ENCODE results near the gene PTOV1. TPM values are rescaled to one million over a fixed set of nuclear protein-coding genes. Genes with fewer than 3 reads are reported as not detected.

Gene PTOV1
- total and polyA plus RNA-seq, 4 donors = 62.9 to 115 (median 89.4) TPM

DNA sequence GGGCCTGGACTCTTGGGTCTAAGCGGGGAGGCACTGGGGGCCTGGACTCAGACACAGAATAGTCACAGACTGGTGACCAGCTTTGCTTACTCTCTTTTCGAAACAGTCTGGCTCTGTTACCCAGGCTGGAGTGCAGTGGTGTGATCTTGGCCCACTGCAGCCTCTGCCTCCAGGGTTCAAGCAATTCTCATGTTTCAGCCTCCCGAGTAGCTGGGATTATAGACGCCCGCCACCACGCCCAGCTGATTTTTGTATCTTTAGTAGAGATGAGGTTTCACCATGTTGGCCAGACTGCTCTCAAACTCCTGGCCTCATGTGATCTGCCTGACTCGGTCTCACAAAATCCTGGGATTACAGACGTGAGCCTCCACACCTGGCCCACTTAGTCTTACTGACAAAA lies 21.8 kb upstream of the PTOV1 start:
- 95 to 96% methylated on average over 8 of the region's 8 CpGs for WGBS, 2 donors
- TF ChIP-seq, protein P1, sequence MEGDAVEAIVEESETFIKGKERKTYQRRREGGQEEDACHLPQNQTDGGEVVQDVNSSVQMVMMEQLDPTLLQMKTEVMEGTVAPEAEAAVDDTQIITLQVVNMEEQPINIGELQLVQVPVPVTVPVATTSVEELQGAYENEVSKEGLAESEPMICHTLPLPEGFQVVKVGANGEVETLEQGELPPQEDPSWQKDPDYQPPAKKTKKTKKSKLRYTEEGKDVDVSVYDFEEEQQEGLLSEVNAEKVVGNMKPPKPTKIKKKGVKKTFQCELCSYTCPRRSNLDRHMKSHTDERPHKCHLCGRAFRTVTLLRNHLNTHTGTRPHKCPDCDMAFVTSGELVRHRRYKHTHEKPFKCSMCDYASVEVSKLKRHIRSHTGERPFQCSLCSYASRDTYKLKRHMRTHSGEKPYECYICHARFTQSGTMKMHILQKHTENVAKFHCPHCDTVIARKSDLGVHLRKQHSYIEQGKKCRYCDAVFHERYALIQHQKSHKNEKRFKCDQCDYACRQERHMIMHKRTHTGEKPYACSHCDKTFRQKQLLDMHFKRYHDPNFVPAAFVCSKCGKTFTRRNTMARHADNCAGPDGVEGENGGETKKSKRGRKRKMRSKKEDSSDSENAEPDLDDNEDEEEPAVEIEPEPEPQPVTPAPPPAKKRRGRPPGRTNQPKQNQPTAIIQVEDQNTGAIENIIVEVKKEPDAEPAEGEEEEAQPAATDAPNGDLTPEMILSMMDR (IDR thresholded peaks at IDR 0.05; ENCODE audit: control extremely low read depth, extremely low read depth) = no peak
- no peak overlapping the region for H3K4me3 ChIP-seq
- no peak for DNase-seq
- no peaks in the 10 kb centered on the region for H3K9me3 ChIP-seq (ENCODE audit: control insufficient read depth in 4 of 4, insufficient read depth in 3 of 4, low read length in 3 of 4)
- peaks cover 4 to 50% (median 30%) of the 10 kb centered on the region in 4 donors for H3K36me3 ChIP-seq (ENCODE audit: control insufficient read depth in 4 of 4, insufficient read depth in 4 of 4, low read length in 4 of 4)
- H3K27me3 ChIP-seq (ENCODE audit: control insufficient read depth in 3 of 3, insufficient read depth in 3 of 3, low read length in 2 of 3) = no peaks in the 10 kb centered on the region
- no peak overlapping the region for H3K27ac ChIP-seq (ENCODE audit: low read depth in 1 of 2, low read length in 1 of 2)
- no peak overlapping the region for H3K9ac ChIP-seq (ENCODE audit: insufficient read depth in 1 of 2, low read length in 2 of 2)
- no peaks in the 10 kb centered on the region for H3K4me1 ChIP-seq (ENCODE audit: control insufficient read depth in 5 of 5, insufficient read depth in 5 of 5, low read length in 5 of 5)
- no peak for ATAC-seq (ENCODE audit: insufficient read depth, low FRiP score)

GRCh38 chr19:49829721-49830120 lies 21.2 kb upstream of the PTOV1 start:
- Histone ChIP-seq H3K9ac (ENCODE audit: insufficient read depth in 1 of 2, low read length in 2 of 2) (no peak overlapping the region), H3K4me1 (ENCODE audit: control insufficient read depth in 5 of 5, insufficient read depth in 5 of 5, low read length in 5 of 5) (no peaks in the 10 kb centered on the region), H3K9me3 (ENCODE audit: control insufficient read depth in 4 of 4, insufficient read depth in 3 of 4, low read length in 3 of 4) (no peaks in the 10 kb centered on the region), H3K27me3 (ENCODE audit: control insufficient read depth in 3 of 3, insufficient read depth in 3 of 3, low read length in 2 of 3) (no peaks in the 10 kb centered on the region), H3K4me3 (no peak overlapping the region), H3K27ac (ENCODE audit: low read depth in 1 of 2, low read length in 1 of 2) (no peak overlapping the region), H3K36me3 (ENCODE audit: control insufficient read depth in 4 of 4, insufficient read depth in 4 of 4, low read length in 4 of 4) (peaks cover 7 to 55% (median 34%) of the 10 kb centered on the region in 4 donors)
- TF ChIP-seq, protein P1 (IDR thresholded peaks at IDR 0.05; ENCODE audit: control extremely low read depth, extremely low read depth) = no peak
- DNase-seq (no peak), ATAC-seq (ENCODE audit: insufficient read depth, low FRiP score) (no peak)
- 96 to 98% methylated on average over 18 of the region's 18 CpGs for WGBS, 2 donors

- no peak overlapping the region for H3K4me3 ChIP-seq
- WGBS, 2 donors = 58 to 87% methylated on average over 11 to 12 of the region's 12 CpGs
- H3K4me1 ChIP-seq (ENCODE audit: control insufficient read depth in 5 of 5, insufficient read depth in 5 of 5, low read length in 5 of 5) = no peaks in the 10 kb centered on the region
- no peaks in the 10 kb centered on the region for H3K9me3 ChIP-seq (ENCODE audit: control insufficient read depth in 4 of 4, insufficient read depth in 3 of 4, low read length in 3 of 4)
- DNase-seq (no peak), ATAC-seq (ENCODE audit: insufficient read depth, low FRiP score) (no peak)
- H3K27ac ChIP-seq (ENCODE audit: low read depth in 1 of 2, low read length in 1 of 2) = no peak overlapping the region
- TF ChIP-seq, protein P1 (IDR thresholded peaks at IDR 0.05; ENCODE audit: control extremely low read depth, extremely low read depth) = no peak
- H3K9ac ChIP-seq (ENCODE audit: insufficient read depth in 1 of 2, low read length in 2 of 2) = no peak overlapping the region
- peaks cover 7 to 64% (median 40%) of the 10 kb centered on the region in 4 donors for H3K36me3 ChIP-seq (ENCODE audit: control insufficient read depth in 4 of 4, insufficient read depth in 4 of 4, low read length in 4 of 4)
- H3K27me3 ChIP-seq (ENCODE audit: control insufficient read depth in 3 of 3, insufficient read depth in 3 of 3, low read length in 2 of 3) = no peaks in the 10 kb centered on the region
Measured at GRCh38 chr19:49830766-49831165, 20.2 kb upstream of the PTOV1 start.

DNA sequence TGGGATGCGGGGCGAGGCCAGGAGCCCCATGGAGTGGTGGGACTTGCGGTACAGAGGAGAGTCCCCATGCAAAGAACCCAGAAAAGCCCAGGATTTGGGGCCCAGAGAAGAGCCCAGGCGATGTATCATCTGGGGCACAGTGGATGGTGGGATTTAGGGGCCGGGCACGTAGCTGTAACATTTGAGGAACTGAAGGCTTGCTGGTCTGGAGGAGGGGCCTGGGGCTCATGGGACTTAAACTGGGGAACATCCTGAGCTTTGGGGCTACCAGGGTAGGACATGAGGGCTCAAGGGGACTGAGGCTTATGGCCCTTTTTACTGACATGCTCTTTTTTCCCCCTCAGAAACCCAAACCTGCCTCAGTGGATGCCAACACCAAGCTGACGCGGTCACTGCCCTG lies 19.4 kb upstream of the PTOV1 start:
- no peak overlapping the region for H3K9ac ChIP-seq (ENCODE audit: insufficient read depth in 1 of 2, low read length in 2 of 2)
- no peaks in the 10 kb centered on the region for H3K4me1 ChIP-seq (ENCODE audit: control insufficient read depth in 5 of 5, insufficient read depth in 5 of 5, low read length in 5 of 5)
- no peak overlapping the region for H3K27ac ChIP-seq (ENCODE audit: low read depth in 1 of 2, low read length in 1 of 2)
- no peaks in the 10 kb centered on the region for H3K9me3 ChIP-seq (ENCODE audit: control insufficient read depth in 4 of 4, insufficient read depth in 3 of 4, low read length in 3 of 4)
- TF ChIP-seq, protein P1 (IDR thresholded peaks at IDR 0.05; ENCODE audit: control extremely low read depth, extremely low read depth) = no peak
- no peaks in the 10 kb centered on the region for H3K27me3 ChIP-seq (ENCODE audit: control insufficient read depth in 3 of 3, insufficient read depth in 3 of 3, low read length in 2 of 3)
- 83 to 92% methylated on average over 8 of the region's 8 CpGs for WGBS, 2 donors
- no peak overlapping the region for H3K4me3 ChIP-seq
- ATAC-seq (ENCODE audit: insufficient read depth, low FRiP score) (no peak), DNase-seq (no peak)
- H3K36me3 ChIP-seq (ENCODE audit: control insufficient read depth in 4 of 4, insufficient read depth in 4 of 4, low read length in 4 of 4) = peaks cover 8 to 72% (median 44%) of the 10 kb centered on the region in 4 donors
